GM21737 (cell line): ENCODE results near the gene HIVEP2.

Source experiments
- ATAC-seq: cut with Tn5 transposase; IDR thresholded peaks from one replicate; pipeline ENCODE4 v1.9.1; 2021; ENCODE audit warnings: mild to moderate bottlenecking, moderate library complexity; ENCODE audit not compliant: unreplicated experiment

Gene HIVEP2

GRCh38 chr6:142796571-142796970 lies 148.4 kb downstream of the HIVEP2 start:
- ATAC-seq, result no peak

- no peak for ATAC-seq
These were observed 149.0 kb downstream of the HIVEP2 start for GRCh38 chr6:142796024-142796423.

GRCh38 chr6:142794424-142794823 lies 150.6 kb downstream of the HIVEP2 start:
- ATAC-seq, result no peak

- ATAC-seq, result no peak
These were observed 154.7 kb downstream of the HIVEP2 start for GRCh38 chr6:142790257-142790656.

- ATAC-seq, result no peak
These were observed 157.6 kb downstream of the HIVEP2 start for GRCh38 chr6:142787422-142787821.

GRCh38 chr6:142786476-142786875 lies 158.5 kb downstream of the HIVEP2 start:
- ATAC-seq, result no peak

- ATAC-seq, result peak; percentile 99
These were observed 160.6 kb downstream of the HIVEP2 start for GRCh38 chr6:142784344-142784743.

- ATAC-seq, result no peak
These were observed 161.5 kb downstream of the HIVEP2 start for GRCh38 chr6:142783499-142783898.

- ATAC-seq, result no peak
These were observed 163.8 kb downstream of the HIVEP2 start for GRCh38 chr6:142781129-142781528.

- no peak for ATAC-seq
These were observed 170.9 kb downstream of the HIVEP2 start for GRCh38 chr6:142773859-142774648.

- no peak for ATAC-seq
These were observed 171.7 kb downstream of the HIVEP2 start for GRCh38 chr6:142773324-142773723.

- no peak for ATAC-seq
These were observed 173.8 kb downstream of the HIVEP2 start for GRCh38 chr6:142771162-142771561.

GRCh38 chr6:142765306-142765705 lies 179.7 kb downstream of the HIVEP2 start:
- ATAC-seq, result no peak

- no peak for ATAC-seq
These were observed 180.7 kb downstream of the HIVEP2 start for GRCh38 chr6:142764311-142764710.

- no peak for ATAC-seq
These were observed 181.8 kb downstream of the HIVEP2 start for GRCh38 chr6:142763205-142763604.

- peak; percentile 82 for ATAC-seq
These were observed 183.2 kb downstream of the HIVEP2 start for GRCh38 chr6:142761756-142762155.

- no peak for ATAC-seq
These were observed 184.8 kb downstream of the HIVEP2 start for GRCh38 chr6:142760152-142760551.

- ATAC-seq, result no peak
These were observed 186.3 kb downstream of the HIVEP2 start for GRCh38 chr6:142758629-142759025.

- no peak for ATAC-seq
These were observed 186.9 kb downstream of the HIVEP2 start for GRCh38 chr6:142757852-142758628.

- ATAC-seq, result no peak
These were observed 188.8 kb downstream of the HIVEP2 start for GRCh38 chr6:142756215-142756630.

GRCh38 chr6:142753196-142753595 lies 191.8 kb downstream of the HIVEP2 start:
- no peak for ATAC-seq

- no peak for ATAC-seq
These were observed 192.6 kb downstream of the HIVEP2 start for GRCh38 chr6:142752348-142752747.
